OCI-LY7 (cell line): Measurements from ENCODE around the gene H6PD. TPM values are rescaled to one million over a fixed set of nuclear protein-coding genes. Genes with fewer than 3 reads are reported as not detected.

Source experiments
- BruUV-seq: library from RNA; stranded (reverse); fragments of 400-500 nt; replicated peaks from 2 replicates; lab custom pipeline; 2021; lab: Mats Ljungman, UMichigan
- CTCF ChIA-PET: fragments of 300-600 bp; sonication (Branson Sonifier 250); formaldehyde crosslinking; loops from one replicate; lab custom pipeline; 2022; ENCODE audit warnings: antibody characterized with exemption; ENCODE audit not compliant: unreplicated experiment; lab: Charles Lee
- POLR2A ChIA-PET: fragments of 300-600 bp; sonication (Branson Sonifier 250); formaldehyde crosslinking; loops from one replicate; lab custom pipeline; 2022; ENCODE audit warnings: antibody characterized with exemption; lab: Charles Lee
- DNase-seq: peaks from one replicate; pipeline ENCODE4 v3.0.0-alpha.2; 2015; ENCODE audit warnings: low spot score
- H2AFZ ChIP-seq: fragments of 200-600 bp; sonication (generic), shearing (Covaris generic); 2 replicates; pipeline ENCODE4 v1.6.1; 2014; ENCODE audit warnings: mild to moderate bottlenecking, antibody characterized with exemption, low read length, moderate library complexity
- H3K27ac ChIP-seq: fragments of 200-600 bp; sonication (generic); 2 replicates; pipeline ENCODE4 v1.5.1; 2014; ENCODE audit warnings: mixed run types, low read depth, mild to moderate bottlenecking, moderate library complexity, low read length, inconsistent platforms; ENCODE audit not compliant: poor library complexity, severe bottlenecking
- H3K36me3 ChIP-seq: fragments of 200-600 bp; sonication (generic); 2 replicates; pipeline ENCODE4 v1.6.1; 2014; ENCODE audit warnings: mild to moderate bottlenecking, antibody characterized with exemption, low read length, moderate library complexity, mixed read lengths; ENCODE audit not compliant: insufficient read depth
- H3K4me1 ChIP-seq: fragments of 200-600 bp; sonication (generic); 2 replicates; pipeline ENCODE4 v1.5.1; 2014; ENCODE audit warnings: mild to moderate bottlenecking, low read length; ENCODE audit not compliant: insufficient read depth, poor library complexity, severe bottlenecking
- H3K4me2 ChIP-seq: fragments of 200-600 bp; sonication (generic); 2 replicates; pipeline ENCODE4 v1.6.1; 2014; ENCODE audit warnings: mild to moderate bottlenecking, low read length
- H3K4me3 ChIP-seq: fragments of 200-600 bp; sonication (generic); 2 replicates; pipeline ENCODE4 v1.5.1; 2014; ENCODE audit warnings: mild to moderate bottlenecking, low read depth, low read length; ENCODE audit not compliant: poor library complexity, severe bottlenecking
- H3K79me2 ChIP-seq: fragments of 200-600 bp; sonication (generic); 2 replicates; pipeline ENCODE4 v1.6.1; 2016; ENCODE audit warnings: low read depth, mild to moderate bottlenecking, low read length, moderate library complexity, mixed read lengths; ENCODE audit not compliant: insufficient read depth
- H3K9me2 ChIP-seq: fragments of 200-600 bp; sonication (generic); 2 replicates; pipeline ENCODE4 v1.6.1; 2016; ENCODE audit warnings: mild to moderate bottlenecking, low read length, mixed read lengths; ENCODE audit not compliant: insufficient read depth
- H3K9me3 ChIP-seq: fragments of 200-600 bp; sonication (generic); 2 replicates; pipeline ENCODE4 v1.6.1; 2014; ENCODE audit warnings: mild to moderate bottlenecking, mixed run types, low read length, mixed read lengths
- H4K20me1 ChIP-seq: fragments of 200-600 bp; sonication (generic); 2 replicates; pipeline ENCODE4 v1.6.1; 2014; ENCODE audit warnings: mild to moderate bottlenecking, antibody characterized with exemption, low read length, moderate library complexity, mixed read lengths; ENCODE audit not compliant: insufficient read depth
- CTCF ChIP-seq: fragments of 200-600 bp; sonication (generic); conservative IDR thresholded peaks from 2 replicates; pipeline ENCODE4 v1.5.1; 2014; ENCODE audit warnings: mild to moderate bottlenecking, antibody characterized with exemption, low read length, moderate library complexity, mixed read lengths
- EZH2phosphoT487 ChIP-seq: fragments of 200-600 bp; sonication (generic); IDR thresholded peaks from 2 replicates; pipeline ENCODE4 v1.6.1; 2018; ENCODE audit warnings: low read depth, borderline replicate concordance, mild to moderate bottlenecking, mixed run types, antibody characterized with exemption, low read length, moderate library complexity, mixed read lengths
- intact Hi-C: fragments of 100-400 bp; cut with micrococcal nuclease; formaldehyde crosslinking; loops from one replicate; pipeline ENCODE4 v1.10.0; 2022; ENCODE audit not compliant: unreplicated experiment
- total RNA-seq, 2 experiments: library from RNA; depleted of rRNA in 1 of 2; stranded (reverse); fragments of >200 nt in 1 of 2; shearing (Covaris generic) in 1 of 2; gene quantifications; 2 replicates each; pipeline ENCODE4 v1.2.3, GENCODE V29; 2014 to 2022

H6PD gene
- total RNA-seq, 2 experiments from 2014 or later = 8.5 to 22.1 TPM

GRCh38 chr1:9245230-9245619 lies 10.7 kb downstream of the H6PD start:
- no peaks in the 10 kb centered on the region for H3K79me2 ChIP-seq
- no TSS peak for BruUV-seq
- no peak for DNase-seq
- no peaks in the 10 kb centered on the region for H3K9me2 ChIP-seq
- no peak overlapping the region for H2AFZ ChIP-seq
- TF ChIP-seq EZH2phosphoT487 (no peak), CTCF (no peak)
- intact Hi-C loops = no loop called here
- ChIA-PET POLR2A (interaction anchor here (0.6 kb wide), 1 partner anchor 186 kb away, joined by 6 read pairs; no protein-coding TSS in a partner anchor), CTCF (interaction anchor here (0.9 kb wide), 1 partner anchor 211 kb away, joined by 3 read pairs; no protein-coding TSS in a partner anchor)
- H3K9me3 ChIP-seq = no peaks in the 10 kb centered on the region
- H4K20me1 ChIP-seq = no peaks in the 10 kb centered on the region
- peaks cover 2% of the 10 kb centered on the region for H3K4me1 ChIP-seq
- no peaks in the 10 kb centered on the region for H3K36me3 ChIP-seq
- H3K4me3 ChIP-seq = no peak overlapping the region
- no peak overlapping the region for H3K27ac ChIP-seq
- no peak overlapping the region for H3K4me2 ChIP-seq

- no peaks in the 10 kb centered on the region for H4K20me1 ChIP-seq
- intact Hi-C loops = no loop called here
- ChIA-PET CTCF (no interaction called here), POLR2A (interaction anchor here (0.6 kb wide), 1 partner anchor 186 kb away, joined by 6 read pairs; no protein-coding TSS in a partner anchor)
- TF ChIP-seq CTCF (no peak), EZH2phosphoT487 (no peak)
- no peak overlapping the region for H3K27ac ChIP-seq
- H3K9me2 ChIP-seq = no peaks in the 10 kb centered on the region
- no TSS peak for BruUV-seq
- H2AFZ ChIP-seq = no peak overlapping the region
- no peaks in the 10 kb centered on the region for H3K36me3 ChIP-seq
- no peak for DNase-seq
- H3K79me2 ChIP-seq = no peaks in the 10 kb centered on the region
- no peak overlapping the region for H3K4me3 ChIP-seq
- H3K9me3 ChIP-seq = no peaks in the 10 kb centered on the region
- no peaks in the 10 kb centered on the region for H3K4me1 ChIP-seq
- H3K4me2 ChIP-seq = no peak overlapping the region
Observed at GRCh38 chr1:9245661-9246060, 11.1 kb downstream of the H6PD start.

- Histone ChIP-seq H3K79me2 (no peaks in the 10 kb centered on the region), H3K36me3 (no peaks in the 10 kb centered on the region), H3K4me1 (no peaks in the 10 kb centered on the region), H3K9me3 (no peaks in the 10 kb centered on the region), H3K4me2 (no peak overlapping the region), H4K20me1 (no peaks in the 10 kb centered on the region), H3K27ac (no peak overlapping the region), H3K4me3 (no peak overlapping the region), H3K9me2 (no peaks in the 10 kb centered on the region), H2AFZ (no peak overlapping the region)
- no TSS peak for BruUV-seq
- TF ChIP-seq EZH2phosphoT487 = no peak
- TF ChIP-seq CTCF = no peak
- CTCF ChIA-PET = no interaction called here
- no peak for DNase-seq
- POLR2A ChIA-PET = no interaction called here
- intact Hi-C loops = no loop called here
Observed at GRCh38 chr1:9246215-9246614, 11.6 kb downstream of the H6PD start.
